Progenitor cell of endocrine pancreas (in vitro differentiated cells): Measurements from ENCODE around the gene ZRANB1. TPM values are rescaled to one million over a fixed set of nuclear protein-coding genes. Genes with fewer than 3 reads are reported as not detected.

Experiments used
- DNase-seq: peaks from one replicate; pipeline ENCODE4 v3.0.0; 2021; ENCODE audit warnings: low spot score; ENCODE audit not compliant: unreplicated experiment
- H3K27ac Mint-ChIP-seq: 2 replicates; pipeline ENCODE4 v1.8.0; 2021; ENCODE audit warnings: mild to moderate bottlenecking, moderate library complexity, mixed read lengths
- H3K27me3 Mint-ChIP-seq: 2 replicates; pipeline ENCODE4 v1.8.0; 2021; ENCODE audit warnings: mixed read lengths
- H3K36me3 Mint-ChIP-seq: 2 replicates; pipeline ENCODE4 v1.8.0; 2022; ENCODE audit warnings: mixed read lengths; ENCODE audit not compliant: insufficient read depth
- H3K4me1 Mint-ChIP-seq: 2 replicates; pipeline ENCODE4 v1.8.0; 2021; ENCODE audit warnings: low read depth, mixed read lengths
- H3K4me3 Mint-ChIP-seq: 2 replicates; pipeline ENCODE4 v1.8.0; 2021; ENCODE audit warnings: low read depth, mild to moderate bottlenecking, moderate library complexity, mixed read lengths
- H3K9me3 Mint-ChIP-seq: 2 replicates; pipeline ENCODE4 v1.8.0; 2021; ENCODE audit warnings: low read depth, mixed read lengths
- total RNA-seq: library from RNA; stranded (reverse); gene quantifications from 2 replicates; pipeline ENCODE4 v1.2.1, GENCODE V29; 2021
- TF ChIP-seq, protein P1 (sequence below): fragments of 200-600 bp; sonication (generic); IDR thresholded peaks from one replicate; pipeline ENCODE4 v1.5.0; 2021; ENCODE audit warnings: antibody characterized with exemption, mild to moderate bottlenecking; ENCODE audit not compliant: unreplicated experiment

The ZRANB1 gene
- total RNA-seq, 1 donor from 2014 or later, result 31.1 TPM

DNA sequence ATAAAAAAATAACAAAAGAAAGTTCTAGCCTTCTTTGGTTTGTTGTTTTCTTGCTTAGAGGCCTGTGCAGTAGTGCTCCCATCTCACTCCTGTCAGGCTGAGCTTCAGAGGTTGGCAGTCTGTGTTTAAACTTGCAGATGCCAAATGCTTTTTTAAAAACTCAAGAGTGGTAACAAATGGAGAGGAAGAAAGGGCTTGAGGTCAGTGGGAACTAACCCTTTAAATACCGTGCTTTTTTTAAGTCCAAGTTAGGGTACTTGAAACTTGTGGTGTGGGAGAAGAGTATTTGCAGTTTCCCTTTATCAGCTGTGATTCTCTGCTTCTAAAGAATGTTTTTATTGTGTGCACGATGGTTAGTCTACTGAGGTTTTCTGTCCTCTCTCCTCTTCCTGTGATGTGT is 29.4 kb downstream of the ZRANB1 start:
- no peaks in the 10 kb centered on the region for H3K27me3 Mint-ChIP-seq
- H3K9me3 Mint-ChIP-seq, result no peaks in the 10 kb centered on the region
- H3K4me3 Mint-ChIP-seq, result no peak overlapping the region
- H3K4me1 Mint-ChIP-seq, result no peaks in the 10 kb centered on the region
- TF ChIP-seq, protein P1, sequence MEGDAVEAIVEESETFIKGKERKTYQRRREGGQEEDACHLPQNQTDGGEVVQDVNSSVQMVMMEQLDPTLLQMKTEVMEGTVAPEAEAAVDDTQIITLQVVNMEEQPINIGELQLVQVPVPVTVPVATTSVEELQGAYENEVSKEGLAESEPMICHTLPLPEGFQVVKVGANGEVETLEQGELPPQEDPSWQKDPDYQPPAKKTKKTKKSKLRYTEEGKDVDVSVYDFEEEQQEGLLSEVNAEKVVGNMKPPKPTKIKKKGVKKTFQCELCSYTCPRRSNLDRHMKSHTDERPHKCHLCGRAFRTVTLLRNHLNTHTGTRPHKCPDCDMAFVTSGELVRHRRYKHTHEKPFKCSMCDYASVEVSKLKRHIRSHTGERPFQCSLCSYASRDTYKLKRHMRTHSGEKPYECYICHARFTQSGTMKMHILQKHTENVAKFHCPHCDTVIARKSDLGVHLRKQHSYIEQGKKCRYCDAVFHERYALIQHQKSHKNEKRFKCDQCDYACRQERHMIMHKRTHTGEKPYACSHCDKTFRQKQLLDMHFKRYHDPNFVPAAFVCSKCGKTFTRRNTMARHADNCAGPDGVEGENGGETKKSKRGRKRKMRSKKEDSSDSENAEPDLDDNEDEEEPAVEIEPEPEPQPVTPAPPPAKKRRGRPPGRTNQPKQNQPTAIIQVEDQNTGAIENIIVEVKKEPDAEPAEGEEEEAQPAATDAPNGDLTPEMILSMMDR, result no peak
- no peak overlapping the region for H3K27ac Mint-ChIP-seq
- H3K36me3 Mint-ChIP-seq, result peaks cover 19% of the 10 kb centered on the region
- no peak for DNase-seq

DNA sequence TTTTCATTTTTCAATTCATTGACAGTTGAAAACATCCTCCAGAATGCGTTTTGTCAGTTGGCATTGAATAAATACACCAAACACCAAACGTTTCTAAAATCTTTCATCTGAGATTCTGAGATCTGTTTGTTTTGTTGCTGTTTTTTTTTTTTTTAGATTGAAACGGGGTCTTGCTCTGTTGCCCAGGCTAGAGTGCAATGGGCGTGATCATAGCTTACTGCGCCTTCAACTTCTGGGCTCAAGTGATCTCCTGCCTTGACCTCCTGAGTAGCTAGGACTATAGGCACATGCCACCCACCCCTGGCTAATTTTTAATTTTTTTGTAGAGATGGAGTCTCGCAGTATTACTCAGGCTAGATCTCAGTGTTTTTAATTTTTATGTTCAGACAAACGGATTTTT is 30.7 kb downstream of the ZRANB1 start:
- H3K27me3 Mint-ChIP-seq, result no peaks in the 10 kb centered on the region
- H3K4me1 Mint-ChIP-seq, result no peaks in the 10 kb centered on the region
- H3K9me3 Mint-ChIP-seq, result no peaks in the 10 kb centered on the region
- H3K4me3 Mint-ChIP-seq, result no peak overlapping the region
- peaks cover 14% of the 10 kb centered on the region for H3K36me3 Mint-ChIP-seq
- H3K27ac Mint-ChIP-seq, result no peak overlapping the region
- no peak for DNase-seq
- TF ChIP-seq, protein P1, result no peak

DNA sequence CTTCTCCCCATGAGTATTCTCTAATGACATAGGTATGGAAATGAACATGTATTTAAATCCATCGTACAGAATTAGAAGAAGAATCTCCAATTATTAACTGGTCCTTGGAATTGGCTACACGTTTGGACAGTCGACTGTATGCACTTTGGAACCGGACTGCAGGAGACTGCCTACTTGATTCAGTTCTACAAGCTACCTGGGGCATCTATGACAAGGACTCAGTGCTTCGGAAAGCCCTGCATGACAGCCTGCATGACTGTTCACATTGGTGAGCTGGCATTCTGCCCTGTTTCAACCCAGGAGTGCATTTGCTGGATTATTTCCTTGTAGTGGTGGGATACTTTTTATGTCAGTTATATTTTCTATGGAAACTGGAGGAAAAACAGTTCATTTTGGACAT is 32.2 kb downstream of the ZRANB1 start:
- Mint-ChIP-seq H3K4me1 (peaks cover 5% of the 10 kb centered on the region), H3K9me3 (no peaks in the 10 kb centered on the region), H3K36me3 (peaks cover 11% of the 10 kb centered on the region), H3K4me3 (no peak overlapping the region), H3K27ac (no peak overlapping the region), H3K27me3 (no peaks in the 10 kb centered on the region)
- DNase-seq, result no peak
- TF ChIP-seq, protein P1, result no peak

DNA sequence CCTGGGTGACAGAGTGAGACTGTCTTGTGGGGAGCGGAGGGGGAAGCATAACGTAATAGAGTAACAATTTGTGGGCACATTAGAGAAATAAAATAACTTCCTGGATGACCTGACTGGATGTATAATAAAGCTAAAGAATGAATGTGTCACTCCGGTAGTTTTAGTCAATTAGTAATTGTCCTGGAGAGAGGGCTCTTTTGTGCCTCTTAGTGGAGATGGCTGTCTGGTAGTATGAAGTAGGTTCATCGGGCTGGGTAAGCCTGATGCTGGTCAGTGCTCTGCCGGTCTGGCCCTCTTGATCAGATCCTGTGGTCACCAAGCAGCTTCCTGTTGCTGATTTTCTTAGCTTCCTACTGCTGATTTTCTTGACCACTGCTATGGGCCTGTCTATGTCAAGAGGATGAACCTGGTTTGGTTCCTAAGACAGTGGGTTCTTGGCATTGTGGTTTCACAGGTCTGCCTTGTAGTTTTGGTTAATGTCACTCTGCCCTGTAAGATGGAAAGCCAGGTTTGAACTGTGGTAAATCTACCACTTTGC is 34.1 kb downstream of the ZRANB1 start:
- peaks cover 5% of the 10 kb centered on the region for H3K4me1 Mint-ChIP-seq
- H3K4me3 Mint-ChIP-seq, result no peak overlapping the region
- peak overlapping the region; percentile 31 for H3K27ac Mint-ChIP-seq
- no peak for DNase-seq
- H3K9me3 Mint-ChIP-seq, result no peaks in the 10 kb centered on the region
- peaks cover 12% of the 10 kb centered on the region for H3K36me3 Mint-ChIP-seq
- TF ChIP-seq, protein P1, result no peak
- no peaks in the 10 kb centered on the region for H3K27me3 Mint-ChIP-seq

GRCh38 chr10:124977161-124977560 is 35.2 kb downstream of the ZRANB1 start:
- no peak for DNase-seq
- H3K27ac Mint-ChIP-seq, result peak overlapping the region; percentile 16
- TF ChIP-seq, protein P1, result no peak
- H3K4me1 Mint-ChIP-seq, result peaks cover 5% of the 10 kb centered on the region
- no peak overlapping the region for H3K4me3 Mint-ChIP-seq
- H3K36me3 Mint-ChIP-seq, result peaks cover 15% of the 10 kb centered on the region
- no peaks in the 10 kb centered on the region for H3K9me3 Mint-ChIP-seq
- H3K27me3 Mint-ChIP-seq, result no peaks in the 10 kb centered on the region
